HFF-Myc (cell line): ENCODE data around the gene SART3.
"Not testable (repeated sequence)": the region's sequence is repeated elsewhere in the genome, so short reads cannot be mapped to it uniquely, and the experiment has no call there.

Experiments
- DNase-seq: peaks from one replicate; pipeline ENCODE4 v3.0.0-alpha.2; 2011; ENCODE audit warnings: low read depth; ENCODE audit errors: extremely low read depth
- H3K4me3 ChIP-seq: replicated peaks from 2 replicates; pipeline ENCODE4 v1.5.1; 2011; ENCODE audit warnings: low read depth, mild to moderate bottlenecking, control low read depth, low read length
- TF ChIP-seq, protein P1 (sequence below): IDR thresholded peaks from 2 replicates; pipeline ENCODE4 v1.5.1; 2012; ENCODE audit warnings: mild to moderate bottlenecking, low read depth, low read length, control low read depth; ENCODE audit errors: missing control alignments

Gene SART3

DNA sequence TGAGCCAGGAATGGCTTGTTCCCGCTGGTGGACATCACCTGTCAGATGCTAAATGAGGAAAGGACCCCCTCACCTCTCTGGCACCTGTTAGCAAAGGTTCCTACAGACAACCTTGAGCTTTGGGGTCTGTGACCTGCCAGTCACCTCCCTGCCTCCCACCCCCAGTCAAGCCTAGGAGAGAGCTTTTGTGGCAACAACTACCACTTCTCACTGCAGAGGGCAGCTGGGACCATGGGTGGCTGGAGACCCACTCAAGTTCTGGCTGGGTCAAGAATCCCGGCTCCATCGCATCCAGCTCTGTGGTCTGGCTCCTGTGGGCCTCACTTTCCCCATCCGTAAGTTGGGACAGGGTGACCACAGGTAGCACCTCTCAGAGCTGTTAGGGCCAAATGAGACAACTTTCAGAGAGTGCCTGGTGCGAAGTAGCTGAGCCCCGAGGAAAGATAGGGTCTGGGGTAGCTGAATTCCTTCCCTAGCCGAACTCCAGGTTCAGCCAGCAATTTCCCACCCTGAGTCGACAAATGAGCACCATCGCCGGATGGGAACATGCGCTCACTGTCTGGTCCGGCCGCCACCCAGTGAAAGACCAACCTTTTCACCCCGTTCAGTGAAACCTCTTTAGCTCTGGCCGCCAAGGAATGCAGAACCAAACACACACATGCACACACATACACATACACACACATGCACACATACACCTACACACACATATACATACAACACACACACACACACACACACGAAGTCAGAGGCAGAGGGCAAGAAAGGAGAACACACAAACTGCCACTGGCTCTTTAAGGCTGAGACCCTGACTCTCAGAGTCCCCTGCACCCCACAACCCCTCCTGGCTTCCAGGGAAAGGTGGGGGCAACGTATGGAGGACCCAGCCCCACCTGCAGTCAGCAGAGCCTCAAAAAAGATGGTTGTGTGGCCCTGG is 35.0 kb upstream of the SART3 start:
- DNase-seq, result no peak
- TF ChIP-seq, protein P1, sequence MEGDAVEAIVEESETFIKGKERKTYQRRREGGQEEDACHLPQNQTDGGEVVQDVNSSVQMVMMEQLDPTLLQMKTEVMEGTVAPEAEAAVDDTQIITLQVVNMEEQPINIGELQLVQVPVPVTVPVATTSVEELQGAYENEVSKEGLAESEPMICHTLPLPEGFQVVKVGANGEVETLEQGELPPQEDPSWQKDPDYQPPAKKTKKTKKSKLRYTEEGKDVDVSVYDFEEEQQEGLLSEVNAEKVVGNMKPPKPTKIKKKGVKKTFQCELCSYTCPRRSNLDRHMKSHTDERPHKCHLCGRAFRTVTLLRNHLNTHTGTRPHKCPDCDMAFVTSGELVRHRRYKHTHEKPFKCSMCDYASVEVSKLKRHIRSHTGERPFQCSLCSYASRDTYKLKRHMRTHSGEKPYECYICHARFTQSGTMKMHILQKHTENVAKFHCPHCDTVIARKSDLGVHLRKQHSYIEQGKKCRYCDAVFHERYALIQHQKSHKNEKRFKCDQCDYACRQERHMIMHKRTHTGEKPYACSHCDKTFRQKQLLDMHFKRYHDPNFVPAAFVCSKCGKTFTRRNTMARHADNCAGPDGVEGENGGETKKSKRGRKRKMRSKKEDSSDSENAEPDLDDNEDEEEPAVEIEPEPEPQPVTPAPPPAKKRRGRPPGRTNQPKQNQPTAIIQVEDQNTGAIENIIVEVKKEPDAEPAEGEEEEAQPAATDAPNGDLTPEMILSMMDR, result no peak
- H3K4me3 ChIP-seq, result peak overlapping the region; percentile 87

DNA sequence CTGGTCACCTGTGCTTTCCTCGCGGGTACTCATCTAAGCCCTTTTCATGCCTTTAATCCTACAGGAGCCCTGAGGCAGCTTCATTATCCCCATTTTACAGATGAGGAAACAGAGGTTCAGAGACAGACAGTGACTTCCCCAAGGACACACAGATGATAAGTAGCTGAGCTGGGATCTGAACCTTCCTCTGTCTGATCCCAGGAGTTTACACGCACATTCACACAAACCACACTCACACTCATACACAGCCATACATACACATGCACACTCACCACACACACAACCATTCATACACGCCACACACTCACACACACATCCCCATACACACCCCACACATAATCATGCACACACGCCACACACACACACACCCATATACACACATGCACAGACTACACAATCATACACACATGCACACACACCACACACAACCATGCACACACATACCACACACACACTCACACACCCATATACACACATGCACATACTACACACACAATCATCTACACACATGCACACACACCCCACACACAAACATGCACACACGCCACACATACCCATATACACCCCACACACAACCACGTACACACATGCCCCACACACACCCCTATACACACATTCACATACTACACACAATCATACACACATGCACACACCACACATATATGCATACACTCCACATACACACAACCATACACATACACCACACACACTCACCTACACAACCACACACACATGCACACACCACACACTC is 34.2 kb upstream of the SART3 start:
- H3K4me3 ChIP-seq, result peak overlapping the region; percentile 87
- TF ChIP-seq, protein P1, result no peak
- no peak for DNase-seq

GRCh38 chr12:108594323-108594903 is 33.4 kb upstream of the SART3 start:
- H3K4me3 ChIP-seq, result peak overlapping the region; percentile 87
- no peak for DNase-seq
- TF ChIP-seq, protein P1, result no peak

- no peak overlapping the region for H3K4me3 ChIP-seq
Measured at GRCh38 chr12:108592033-108592909, 31.3 kb upstream of the SART3 start.

DNA sequence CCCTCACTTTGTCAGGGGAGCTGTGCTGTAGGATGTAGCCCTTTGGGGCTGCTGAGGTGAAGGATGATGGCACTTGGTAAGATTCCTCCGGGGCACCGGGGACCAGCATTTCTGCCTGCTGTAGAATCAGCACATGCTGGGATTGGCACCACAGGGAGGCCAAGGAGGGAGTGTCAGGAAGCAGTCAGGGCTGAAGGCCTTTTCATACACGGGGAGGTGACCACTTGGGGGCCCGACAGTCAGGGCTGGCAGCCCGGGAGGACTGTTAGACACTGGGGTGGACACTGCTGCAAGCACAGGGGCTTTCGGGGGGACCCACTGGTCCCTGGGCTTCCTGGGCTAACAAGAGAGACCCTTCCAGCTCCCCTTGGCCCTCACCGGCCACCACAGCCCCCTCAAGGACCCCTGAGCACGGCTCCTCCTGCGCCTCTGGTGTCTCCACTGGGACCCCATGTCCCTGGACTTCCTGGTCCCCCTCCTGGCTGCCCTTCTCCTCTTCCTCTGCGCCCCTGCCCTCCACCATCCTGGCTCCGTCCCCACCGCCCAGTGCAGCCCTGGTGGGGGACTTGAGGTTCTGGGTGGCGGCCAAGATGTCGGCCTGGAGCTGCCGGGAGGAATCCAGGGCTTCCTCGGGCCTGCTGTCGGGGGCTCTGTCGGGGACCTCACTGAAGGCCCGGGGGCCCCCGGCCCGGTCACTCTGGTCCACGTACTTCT is 30.5 kb upstream of the SART3 start:
- TF ChIP-seq, protein P1, result no peak
- H3K4me3 ChIP-seq, result no peak overlapping the region
- DNase-seq, result no peak

More at GRCh38 chr12:108592033-108592909, 31.3 kb upstream of the SART3 start:
- DNase-seq, result no peak
- TF ChIP-seq, protein P1, result no peak

DNA sequence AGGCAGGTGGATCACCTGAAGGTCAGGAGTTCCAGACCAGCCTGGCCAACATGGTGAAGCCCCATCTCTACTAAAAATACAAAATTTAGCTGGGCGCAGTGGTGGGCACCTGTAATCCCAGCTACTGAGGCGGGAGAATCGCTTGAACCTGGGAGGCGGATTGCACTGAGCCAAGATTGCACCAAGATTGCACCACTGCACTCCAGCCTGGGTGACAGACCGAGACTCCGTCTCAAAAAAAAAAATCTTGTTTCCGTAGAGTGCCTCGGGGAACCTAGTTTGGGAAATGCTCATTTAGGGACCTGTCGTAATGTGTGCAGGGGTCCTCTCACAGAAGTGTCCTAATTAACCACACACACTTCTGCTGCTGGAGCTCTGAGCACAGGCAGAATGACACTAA is 29.5 kb upstream of the SART3 start:
- not testable (repeated sequence) for H3K4me3 ChIP-seq, DNase-seq
